Occipital lobe (tissue), 2 donors: ENCODE data around the gene ARID1B. TPM values are rescaled to one million over a fixed set of nuclear protein-coding genes. Genes with fewer than 3 reads are reported as not detected.
"Not testable (repeated sequence)": the region's sequence is repeated elsewhere in the genome, so short reads cannot be mapped to it uniquely, and the experiment has no call there.

Experiments used
- DNase-seq: peaks from one replicate; lab custom pipeline; 2025; lab: John Stamatoyannopoulos, UW
- total RNA-seq: library from RNA; depleted of rRNA; stranded (reverse); fragments of >200 nt; gene quantifications from one replicate; pipeline ENCODE4 v1.2.3, GENCODE V29; 2014

The ARID1B gene
- total RNA-seq, 1 donor from 2014 or later = 95.8 TPM

DNA sequence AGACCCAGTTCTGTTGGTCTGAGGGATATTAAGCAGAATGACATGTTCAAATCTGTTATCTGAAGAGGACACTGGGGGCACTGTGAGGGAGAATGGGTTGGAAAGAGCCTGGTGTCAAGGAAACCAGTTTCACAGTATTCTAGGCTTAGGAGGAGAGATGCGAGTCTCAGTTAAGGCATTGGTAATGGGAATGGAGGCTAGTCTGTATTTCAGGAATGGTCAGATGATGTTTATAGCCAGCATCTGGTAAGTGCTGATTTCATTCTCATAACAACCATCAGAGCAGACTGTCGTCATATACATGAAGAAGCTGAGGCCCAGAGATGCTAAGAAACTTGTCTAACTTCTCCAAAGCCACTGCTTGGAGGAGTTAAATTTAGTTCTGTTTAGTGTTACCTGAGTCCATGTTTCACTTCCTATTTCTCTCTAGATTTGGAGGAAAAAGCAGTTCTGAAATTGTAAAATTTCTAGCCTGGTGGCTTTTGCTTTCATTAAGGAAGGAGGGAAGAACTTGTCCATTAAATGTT lies 242.0 kb downstream of the ARID1B start:
- DNase-seq = no peak

- DNase-seq = no peak
Measured at GRCh38 chr6:157019733-157020132, 242.6 kb downstream of the ARID1B start.

GRCh38 chr6:157020398-157020797 lies 243.2 kb downstream of the ARID1B start:
- no peak for DNase-seq

DNA sequence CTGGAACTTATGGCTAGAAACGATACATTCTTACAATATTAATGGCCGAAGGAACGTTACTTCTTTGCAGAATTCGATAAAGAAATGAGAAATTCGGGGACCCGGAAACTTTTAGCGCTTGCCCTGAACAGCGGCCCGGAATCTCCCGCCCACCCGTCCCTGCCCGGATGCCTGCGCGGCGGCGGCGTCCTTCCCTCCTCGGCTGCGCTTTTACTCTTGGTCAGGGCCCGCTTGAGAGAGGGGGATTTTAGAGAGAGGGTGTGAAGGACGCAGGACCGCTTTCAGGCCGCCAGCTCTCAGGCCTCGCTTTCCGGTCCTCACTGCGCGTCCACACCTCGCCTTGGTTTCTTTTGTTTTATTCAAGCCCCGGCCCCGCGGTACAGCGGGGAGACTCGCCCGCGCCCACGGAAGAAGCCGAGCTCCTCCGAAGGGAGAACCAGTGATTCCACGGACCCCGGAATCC lies 243.7 kb downstream of the ARID1B start:
- peak; percentile 75 for DNase-seq

DNA sequence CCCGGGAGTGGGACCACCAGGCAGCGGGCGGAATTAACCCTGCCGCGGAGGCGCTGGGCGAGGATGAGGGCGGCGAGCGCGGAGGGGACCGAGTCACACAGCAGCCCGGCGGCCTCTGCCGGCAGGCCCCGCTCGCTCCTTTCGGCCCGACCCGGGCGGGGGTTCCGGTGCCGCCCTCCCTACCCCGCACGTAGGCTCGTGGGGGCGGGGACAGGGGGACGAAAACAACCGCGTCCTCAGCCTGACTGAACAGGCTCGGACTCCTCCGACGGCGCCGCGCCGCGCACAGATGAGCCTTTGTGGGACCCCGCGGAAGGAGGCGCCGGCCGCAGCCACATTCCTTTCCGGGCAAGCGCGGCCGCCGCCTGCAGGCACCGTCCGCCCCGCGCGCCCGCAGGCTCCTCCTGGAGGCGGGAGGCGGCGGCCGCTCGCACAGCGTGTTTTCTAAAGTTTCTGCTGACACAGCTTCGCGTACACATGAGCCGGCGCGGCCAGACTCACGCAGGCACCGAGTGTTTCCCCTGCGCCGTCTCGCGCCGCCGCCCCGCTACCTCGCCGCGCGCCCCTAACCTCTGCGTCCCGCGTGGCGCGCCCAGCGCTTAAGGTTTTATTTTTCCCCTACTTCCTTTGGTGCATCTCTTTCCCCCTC lies 244.3 kb downstream of the ARID1B start:
- DNase-seq = peak; percentile 86

DNA sequence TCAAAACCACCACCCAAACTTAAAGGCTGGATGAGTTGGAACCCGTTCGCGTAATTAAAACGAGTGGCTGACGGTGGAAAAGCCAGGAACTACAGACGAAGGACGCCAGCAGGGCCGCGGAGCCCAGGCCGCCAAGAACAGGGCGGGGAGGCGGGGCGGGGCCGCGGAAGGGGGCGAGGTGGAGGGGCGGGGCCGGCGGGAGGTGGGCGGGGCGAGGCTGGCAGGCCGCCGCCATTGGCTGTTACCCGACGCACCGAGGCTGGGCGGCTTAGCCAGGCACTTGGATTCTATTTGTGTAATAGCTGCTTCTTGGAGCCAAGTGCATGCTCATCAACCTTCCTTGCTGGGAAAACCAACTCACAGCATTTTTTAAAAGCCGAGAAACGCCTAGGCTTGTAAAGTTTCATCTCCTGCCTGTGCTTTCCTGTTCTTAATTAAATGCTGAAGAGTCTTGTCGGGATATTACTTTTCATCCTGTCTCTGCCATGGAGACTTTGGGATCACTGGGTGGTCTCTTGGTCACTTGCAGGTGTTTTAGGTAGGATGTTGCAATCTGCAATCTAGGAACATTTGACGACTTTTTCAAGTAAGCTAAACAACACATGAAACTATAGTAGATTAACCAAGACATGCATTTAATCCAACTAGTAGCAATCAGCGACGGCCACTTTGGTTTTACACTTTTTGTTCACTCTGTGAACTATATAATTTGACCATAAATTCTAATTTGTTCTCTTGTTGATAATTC lies 245.0 kb downstream of the ARID1B start:
- peak; percentile 89 for DNase-seq

DNA sequence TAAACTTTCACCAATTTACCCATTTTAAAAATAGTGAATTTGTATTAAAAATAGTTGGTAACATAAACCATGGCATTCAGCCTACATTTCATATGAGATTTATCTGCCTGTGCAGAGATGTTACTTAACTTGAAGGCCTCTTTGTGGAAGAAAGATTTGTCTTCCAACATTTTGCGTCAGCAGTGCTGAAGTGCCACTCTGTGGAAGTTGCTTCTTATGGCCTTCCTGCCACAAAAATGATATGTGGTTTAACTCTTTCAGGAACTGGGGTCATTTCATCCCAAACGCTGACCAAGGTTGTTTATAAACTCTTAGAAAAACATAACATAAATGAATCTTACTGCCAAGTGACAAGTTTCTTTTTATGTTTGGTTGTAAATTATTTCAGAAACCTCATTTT lies 246.8 kb downstream of the ARID1B start:
- DNase-seq = no peak

GRCh38 chr6:157024745-157025144 lies 247.6 kb downstream of the ARID1B start:
- no peak for DNase-seq

DNA sequence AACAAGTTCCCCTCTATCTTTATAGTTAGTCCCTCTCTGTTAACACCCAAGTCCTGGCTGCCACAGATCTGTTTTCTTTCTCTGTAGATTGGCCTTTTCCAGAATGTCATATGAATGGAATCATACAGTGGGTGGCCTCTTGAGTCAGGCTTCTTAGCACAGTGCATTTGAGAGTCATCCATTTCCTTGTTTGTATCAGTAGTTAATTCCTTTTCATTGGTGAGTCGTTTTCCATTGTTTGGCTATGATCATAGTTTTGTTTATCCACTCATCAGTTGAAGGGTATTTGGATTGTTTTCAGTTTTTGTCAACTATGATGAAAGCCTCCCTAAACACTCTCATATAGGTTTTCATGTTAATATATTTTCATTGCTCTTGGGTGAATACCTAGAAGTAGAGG lies 248.3 kb downstream of the ARID1B start:
- no peak for DNase-seq

DNA sequence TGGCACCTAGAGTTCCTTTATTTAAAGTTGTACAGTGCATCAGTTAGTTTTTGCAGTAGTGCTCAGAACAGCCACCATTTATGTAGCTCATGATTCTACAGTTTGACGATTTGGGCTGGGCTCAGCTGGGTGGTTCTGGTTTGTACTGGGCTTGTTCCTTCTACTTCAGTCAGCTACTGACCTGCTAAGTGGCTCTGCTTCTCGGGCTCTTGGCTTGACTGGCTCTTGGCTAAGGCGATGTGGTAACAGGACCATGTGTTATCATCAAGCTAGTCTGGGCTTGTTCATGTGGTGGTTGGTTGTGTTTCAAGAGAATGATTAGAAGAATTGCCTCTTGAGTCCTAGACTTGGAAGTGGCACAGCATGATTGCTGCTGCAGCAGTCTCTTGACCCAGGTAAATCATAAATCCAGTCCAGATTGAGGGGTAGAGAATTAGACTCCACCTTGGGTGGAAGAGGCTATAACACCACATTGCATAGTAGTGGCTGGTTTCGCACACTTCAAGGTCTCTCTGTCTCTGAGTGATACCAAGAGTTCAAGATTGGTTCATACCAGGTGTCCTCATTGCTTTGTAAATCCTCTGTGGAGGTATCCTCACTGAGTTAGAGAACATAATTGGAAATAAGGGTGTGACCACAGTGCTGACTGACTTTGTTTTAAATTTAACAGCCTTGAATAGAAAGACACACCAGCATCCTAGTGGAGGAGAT lies 253.0 kb downstream of the ARID1B start:
- no peak for DNase-seq

DNA sequence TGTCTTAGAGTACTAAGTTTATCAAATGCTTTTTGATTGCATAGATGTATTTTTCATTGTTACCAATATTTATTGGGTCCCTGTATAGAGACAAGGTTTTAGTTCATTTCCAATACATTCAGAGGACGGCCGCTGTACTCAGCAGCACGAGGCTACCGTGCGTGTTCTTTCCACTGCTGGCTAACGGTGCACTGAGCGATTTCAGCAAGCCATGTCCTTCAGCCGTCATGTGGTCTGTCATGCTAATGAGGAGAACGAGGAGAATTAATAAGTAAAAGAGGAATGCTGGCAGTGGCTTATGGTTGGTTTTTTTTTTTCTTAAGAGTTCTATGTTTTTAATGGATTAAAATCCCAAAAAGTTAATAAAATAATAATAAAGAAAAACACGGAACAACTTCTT lies 253.6 kb downstream of the ARID1B start:
- no peak for DNase-seq

DNA sequence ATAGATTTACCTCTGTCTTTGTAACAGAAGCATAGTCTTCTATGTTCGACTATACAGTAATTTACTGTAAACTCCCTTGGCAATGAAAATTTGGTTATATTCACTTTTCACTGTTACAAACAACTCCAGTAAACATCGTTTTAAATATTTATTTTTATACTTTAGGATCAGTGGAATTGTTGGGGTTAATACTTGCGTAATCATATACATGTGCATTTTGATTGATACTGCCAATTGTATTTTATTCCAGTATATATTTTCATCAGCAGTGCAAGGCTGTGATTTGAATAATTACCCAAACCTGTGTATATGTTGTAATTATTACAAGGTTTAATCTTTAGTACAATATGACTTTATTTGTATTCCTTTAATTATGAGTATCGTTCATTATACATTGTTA lies 255.7 kb downstream of the ARID1B start:
- no peak for DNase-seq

GRCh38 chr6:157033428-157034140 lies 256.4 kb downstream of the ARID1B start:
- DNase-seq = no peak

GRCh38 chr6:157034436-157035230 lies 257.5 kb downstream of the ARID1B start:
- DNase-seq = no peak

DNA sequence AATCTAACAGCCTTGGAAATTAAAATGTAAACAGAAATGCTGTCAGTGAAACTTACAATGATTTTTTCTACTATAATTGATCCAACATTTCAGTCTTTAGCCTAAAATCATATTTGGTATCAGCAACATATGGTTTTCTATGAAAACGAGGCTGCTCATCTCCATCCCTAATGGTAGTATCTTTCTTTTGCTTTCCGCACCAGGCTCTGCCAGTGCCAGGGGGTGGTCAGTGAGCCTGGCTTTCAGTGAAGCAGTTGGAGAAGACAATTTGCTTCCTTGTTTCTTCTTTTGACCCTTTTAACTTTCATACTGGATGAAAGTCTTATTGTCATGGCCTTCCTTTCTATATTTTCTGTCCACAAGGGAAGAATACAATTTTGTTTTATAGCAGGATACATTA lies 258.4 kb downstream of the ARID1B start:
- DNase-seq = no peak

- no peak for DNase-seq
Measured at GRCh38 chr6:157036245-157036711, 259.1 kb downstream of the ARID1B start.

DNA sequence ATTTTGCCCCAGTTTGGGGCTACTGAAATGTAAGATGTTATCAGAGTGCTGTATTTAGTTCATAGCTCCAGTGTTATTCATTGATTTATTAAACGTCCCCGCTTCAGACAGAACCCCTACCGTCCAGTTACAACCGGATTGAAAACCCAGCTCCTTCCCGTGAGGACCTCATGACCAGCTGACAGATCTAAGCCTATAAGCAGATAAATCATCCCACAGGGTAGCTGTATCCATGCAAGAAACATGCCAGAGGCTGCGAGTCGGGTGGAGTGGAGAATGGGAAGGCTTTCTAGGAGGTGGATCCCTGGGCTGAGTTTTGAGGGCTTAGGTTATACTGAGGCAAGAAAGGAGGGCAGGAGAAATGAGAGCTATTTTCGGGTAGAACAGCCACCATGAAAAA lies 260.0 kb downstream of the ARID1B start:
- DNase-seq = no peak

GRCh38 chr6:157038610-157039009 lies 261.4 kb downstream of the ARID1B start:
- DNase-seq = no peak

DNA sequence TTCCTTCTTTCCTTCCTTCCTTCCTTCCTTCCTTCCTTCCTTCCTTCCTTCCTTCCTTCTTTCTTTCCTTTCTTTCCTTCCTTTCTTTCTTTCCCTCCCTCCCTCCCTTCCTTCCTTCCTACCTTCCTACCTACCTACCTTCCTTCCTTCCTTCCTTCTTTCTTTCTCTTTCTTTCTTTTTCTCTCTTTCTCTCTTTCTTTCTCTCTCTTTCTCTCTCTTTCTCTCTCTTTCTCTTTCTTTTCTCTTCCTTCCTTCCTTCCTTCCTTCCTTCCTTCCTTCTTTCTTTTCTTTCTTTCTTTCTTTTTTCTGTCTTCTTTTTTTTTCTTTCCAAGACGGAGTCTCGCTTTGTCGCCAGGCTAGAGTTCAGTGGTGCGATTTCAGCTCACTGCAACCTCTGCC lies 262.5 kb downstream of the ARID1B start:
- not testable (repeated sequence) for DNase-seq

DNA sequence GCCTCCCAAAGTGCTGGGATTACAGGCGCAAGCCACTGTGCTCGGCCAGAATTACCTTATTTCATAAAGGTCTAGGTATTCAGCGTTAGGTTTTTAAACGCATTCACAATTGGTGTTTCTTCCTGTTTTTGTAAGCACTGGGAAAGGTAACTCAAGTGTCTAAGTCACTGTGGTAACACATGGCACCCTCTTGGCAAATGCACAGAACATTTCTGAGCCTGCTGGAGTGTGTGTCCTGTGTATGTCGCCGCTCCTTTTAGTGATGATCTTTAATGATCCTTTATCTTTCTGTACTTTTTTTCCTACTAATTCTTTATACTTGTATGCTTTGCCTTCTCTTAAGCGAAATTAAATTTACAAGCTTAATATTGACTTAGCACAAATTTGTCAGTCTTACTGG lies 263.0 kb downstream of the ARID1B start:
- DNase-seq = no peak
